Astrocyte (in vitro differentiated cells and primary cell): ENCODE data around the gene KPNA1. TPM values are rescaled to one million over a fixed set of nuclear protein-coding genes. Genes with fewer than 3 reads are reported as not detected.
A peak's percentile ranks its signal among the peaks of the same experiment; 100 is the strongest.

Source experiments
- DNase-seq: peaks from one replicate; pipeline ENCODE4 v3.0.0-alpha.2; 2010; ENCODE audit warnings: low read depth
- FAIRE-seq: peaks from 2 replicates; lab custom pipeline; 2011; peaks lifted over from hg19 to GRCh38; lab: Jason Lieb, UNC
- H2AFZ ChIP-seq: 2 replicates; pipeline ENCODE4 v1.6.0; 2012; ENCODE audit warnings: low read depth, low read length, inconsistent platforms
- H3K27ac ChIP-seq: 2 replicates; pipeline ENCODE4 v1.5.1; 2011; ENCODE audit warnings: low read depth, low read length, inconsistent platforms
- H3K27me3 ChIP-seq: 2 replicates; pipeline ENCODE4 v1.6.0; 2011; ENCODE audit warnings: low read length, inconsistent platforms; ENCODE audit not compliant: insufficient read depth
- H3K36me3 ChIP-seq: 2 replicates; pipeline ENCODE4 v1.5.1; 2011; ENCODE audit warnings: low read length, inconsistent platforms; ENCODE audit not compliant: insufficient read depth
- H3K4me1 ChIP-seq: 2 replicates; pipeline ENCODE4 v1.5.1; 2011; ENCODE audit warnings: low read length, inconsistent platforms; ENCODE audit not compliant: insufficient read depth
- H3K4me2 ChIP-seq: 2 replicates; pipeline ENCODE4 v1.6.0; 2012; ENCODE audit warnings: low read length, inconsistent platforms
- H3K4me3 ChIP-seq: 2 replicates; pipeline ENCODE4 v1.5.1; 2011; ENCODE audit warnings: low read depth, mild to moderate bottlenecking, low read length, inconsistent platforms; ENCODE audit not compliant: insufficient read depth
- H3K79me2 ChIP-seq: 2 replicates; pipeline ENCODE4 v1.6.0; 2012; ENCODE audit warnings: mild to moderate bottlenecking, low read length, inconsistent platforms; ENCODE audit not compliant: insufficient read depth
- H3K9ac ChIP-seq: 2 replicates; pipeline ENCODE4 v1.6.0; 2012; ENCODE audit warnings: mild to moderate bottlenecking, low read length, inconsistent platforms
- H3K9me3 ChIP-seq: 2 replicates; pipeline ENCODE4 v1.5.1; 2012; ENCODE audit warnings: low read depth, mild to moderate bottlenecking, low read length, inconsistent platforms; ENCODE audit not compliant: insufficient read depth
- H4K20me1 ChIP-seq: 2 replicates; pipeline ENCODE4 v1.6.0; 2012; ENCODE audit warnings: low read length, inconsistent platforms; ENCODE audit not compliant: insufficient read depth
- H3K27ac Mint-ChIP-seq: one replicate; pipeline ENCODE4 v1.8.0; 2021; ENCODE audit warnings: mild to moderate bottlenecking, mixed read lengths; ENCODE audit not compliant: unreplicated experiment
- H3K27me3 Mint-ChIP-seq: one replicate; pipeline ENCODE4 v1.8.0; 2021; ENCODE audit warnings: low read depth, mixed read lengths; ENCODE audit not compliant: unreplicated experiment
- H3K36me3 Mint-ChIP-seq: one replicate; pipeline ENCODE4 v1.8.0; 2021; ENCODE audit warnings: low read depth, mixed read lengths; ENCODE audit not compliant: unreplicated experiment
- H3K4me1 Mint-ChIP-seq: one replicate; pipeline ENCODE4 v1.8.0; 2021; ENCODE audit warnings: low read depth, mixed read lengths; ENCODE audit not compliant: unreplicated experiment
- H3K4me3 Mint-ChIP-seq: one replicate; pipeline ENCODE4 v1.8.0; 2021; ENCODE audit warnings: mild to moderate bottlenecking, moderate library complexity, mixed read lengths; ENCODE audit not compliant: unreplicated experiment
- H3K9me3 Mint-ChIP-seq: one replicate; pipeline ENCODE4 v1.8.0; 2021; ENCODE audit warnings: mild to moderate bottlenecking, mixed read lengths; ENCODE audit not compliant: unreplicated experiment
- EZH2 ChIP-seq: IDR thresholded peaks from 2 replicates; pipeline ENCODE4 v1.6.1; 2012; ENCODE audit warnings: mild to moderate bottlenecking, low read length, inconsistent platforms; ENCODE audit not compliant: insufficient read depth
- total RNA-seq: library from RNA; stranded (reverse); gene quantifications from 2 replicates; pipeline ENCODE4 v1.2.1, GENCODE V29; 2021
- TF ChIP-seq, protein P1 (sequence below): IDR thresholded peaks from 2 replicates; pipeline ENCODE4 v1.5.1; 2011; ENCODE audit warnings: low read depth, mild to moderate bottlenecking, inconsistent platforms, low read length, moderate library complexity; ENCODE audit not compliant: insufficient read depth

Gene KPNA1
- total RNA-seq, 1 donor from 2014 or later = 165 TPM

DNA sequence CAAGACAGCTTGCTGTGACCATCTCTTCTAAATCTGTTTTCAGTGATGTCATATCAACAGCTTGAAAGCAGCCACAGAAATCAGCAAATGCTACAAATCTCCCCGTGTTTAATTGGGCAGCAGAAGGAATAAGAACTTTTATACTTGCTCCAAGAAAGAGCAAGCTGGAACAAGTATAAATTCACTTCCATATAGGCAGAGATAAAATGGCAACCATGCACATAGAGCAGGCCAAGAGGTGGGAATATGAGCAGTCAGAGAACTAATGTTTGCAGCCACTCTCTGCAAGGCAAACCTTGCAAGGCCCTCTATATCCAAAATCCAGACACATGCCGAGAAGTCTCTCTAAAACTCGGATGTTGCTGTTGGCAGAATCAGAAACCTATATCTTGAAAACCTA lies 33.3 kb upstream of the KPNA1 start:
- Histone ChIP-seq H3K4me1 (no peaks in the 10 kb centered on the region), H3K27ac (no peak overlapping the region), H2AFZ (no peak overlapping the region), H3K9ac (no peak overlapping the region), H3K36me3 (no peaks in the 10 kb centered on the region), H3K9me3 (no peaks in the 10 kb centered on the region), H3K27me3 (no peaks in the 10 kb centered on the region), H3K4me2 (no peak overlapping the region), H4K20me1 (no peaks in the 10 kb centered on the region), H3K4me3 (no peak overlapping the region), H3K79me2 (no peaks in the 10 kb centered on the region)
- Mint-ChIP-seq H3K9me3 (no peaks in the 10 kb centered on the region), H3K36me3 (peaks cover 36% of the 10 kb centered on the region), H3K4me1 (no peaks in the 10 kb centered on the region), H3K27ac (peak overlapping the region; percentile 23), H3K27me3 (no peaks in the 10 kb centered on the region), H3K4me3 (no peak overlapping the region)
- no peak for FAIRE-seq
- TF ChIP-seq EZH2 = no peak
- TF ChIP-seq, protein P1, sequence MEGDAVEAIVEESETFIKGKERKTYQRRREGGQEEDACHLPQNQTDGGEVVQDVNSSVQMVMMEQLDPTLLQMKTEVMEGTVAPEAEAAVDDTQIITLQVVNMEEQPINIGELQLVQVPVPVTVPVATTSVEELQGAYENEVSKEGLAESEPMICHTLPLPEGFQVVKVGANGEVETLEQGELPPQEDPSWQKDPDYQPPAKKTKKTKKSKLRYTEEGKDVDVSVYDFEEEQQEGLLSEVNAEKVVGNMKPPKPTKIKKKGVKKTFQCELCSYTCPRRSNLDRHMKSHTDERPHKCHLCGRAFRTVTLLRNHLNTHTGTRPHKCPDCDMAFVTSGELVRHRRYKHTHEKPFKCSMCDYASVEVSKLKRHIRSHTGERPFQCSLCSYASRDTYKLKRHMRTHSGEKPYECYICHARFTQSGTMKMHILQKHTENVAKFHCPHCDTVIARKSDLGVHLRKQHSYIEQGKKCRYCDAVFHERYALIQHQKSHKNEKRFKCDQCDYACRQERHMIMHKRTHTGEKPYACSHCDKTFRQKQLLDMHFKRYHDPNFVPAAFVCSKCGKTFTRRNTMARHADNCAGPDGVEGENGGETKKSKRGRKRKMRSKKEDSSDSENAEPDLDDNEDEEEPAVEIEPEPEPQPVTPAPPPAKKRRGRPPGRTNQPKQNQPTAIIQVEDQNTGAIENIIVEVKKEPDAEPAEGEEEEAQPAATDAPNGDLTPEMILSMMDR = no peak
- no peak for DNase-seq

DNA sequence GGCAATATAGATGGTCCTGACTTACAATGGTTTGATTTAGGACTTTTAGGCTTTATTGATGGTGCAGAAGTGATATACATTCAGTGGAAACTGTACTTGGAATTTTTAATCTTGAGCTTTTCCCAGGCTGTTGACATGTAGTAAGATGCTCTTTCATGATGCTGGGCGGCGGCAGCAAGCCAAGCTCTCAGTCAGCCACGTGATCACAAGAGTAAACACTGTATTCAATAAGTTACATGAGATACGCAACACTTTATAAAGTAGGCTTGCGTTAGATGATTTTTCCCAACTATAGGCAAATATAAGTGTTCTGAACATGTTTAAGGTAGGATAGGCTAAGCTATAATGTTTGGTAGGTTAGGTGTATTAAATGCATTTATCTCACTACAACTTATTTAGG lies 31.4 kb upstream of the KPNA1 start:
- no peaks in the 10 kb centered on the region for H3K79me2 ChIP-seq
- H3K4me1 Mint-ChIP-seq = no peaks in the 10 kb centered on the region
- no peak overlapping the region for H3K27ac Mint-ChIP-seq
- H4K20me1 ChIP-seq = no peaks in the 10 kb centered on the region
- no peak overlapping the region for H3K4me3 ChIP-seq
- FAIRE-seq (no peak), DNase-seq (no peak)
- TF ChIP-seq EZH2 = no peak
- TF ChIP-seq, protein P1 = no peak
- peaks cover 30% of the 10 kb centered on the region for H3K36me3 Mint-ChIP-seq
- H3K9me3 Mint-ChIP-seq = no peaks in the 10 kb centered on the region
- H3K4me3 Mint-ChIP-seq = no peak overlapping the region
- no peaks in the 10 kb centered on the region for H3K36me3 ChIP-seq
- H3K27me3 Mint-ChIP-seq = no peaks in the 10 kb centered on the region
- no peaks in the 10 kb centered on the region for H3K4me1 ChIP-seq
- H3K27me3 ChIP-seq = no peaks in the 10 kb centered on the region
- no peak overlapping the region for H3K27ac ChIP-seq
- no peak overlapping the region for H3K4me2 ChIP-seq
- H3K9ac ChIP-seq = no peak overlapping the region
- no peaks in the 10 kb centered on the region for H3K9me3 ChIP-seq
- H2AFZ ChIP-seq = no peak overlapping the region

DNA sequence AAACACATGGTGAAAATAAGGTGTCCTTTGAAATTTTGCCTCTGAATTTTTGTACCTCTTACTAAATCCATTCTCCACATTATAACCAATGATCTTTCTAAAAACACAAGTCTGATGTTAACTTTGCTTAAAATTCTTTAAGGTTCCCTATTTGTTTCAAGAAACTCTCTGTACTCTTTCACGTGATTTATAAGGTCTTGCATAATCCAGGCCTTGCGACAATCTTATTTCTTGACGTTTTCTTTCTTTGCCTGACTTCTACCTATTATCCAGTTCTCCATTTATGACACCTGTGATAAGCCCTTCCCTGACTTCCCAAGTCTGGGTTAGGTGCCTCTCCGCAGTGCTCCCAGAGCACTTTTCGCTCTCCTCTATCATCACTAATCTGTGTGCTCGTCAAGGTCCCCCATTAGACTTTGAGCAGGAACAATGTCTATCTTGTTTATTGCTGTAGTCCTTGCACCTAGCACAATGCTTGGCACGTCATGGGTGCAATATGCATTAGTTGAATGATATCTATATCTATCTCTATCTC lies 24.3 kb upstream of the KPNA1 start:
- Histone ChIP-seq H3K4me2 (no peak overlapping the region), H4K20me1 (no peaks in the 10 kb centered on the region), H3K79me2 (no peaks in the 10 kb centered on the region), H3K4me3 (no peak overlapping the region), H3K4me1 (peaks cover 3% of the 10 kb centered on the region), H3K9ac (no peak overlapping the region), H3K9me3 (no peaks in the 10 kb centered on the region), H2AFZ (no peak overlapping the region), H3K27ac (no peak overlapping the region), H3K27me3 (no peaks in the 10 kb centered on the region), H3K36me3 (no peaks in the 10 kb centered on the region)
- DNase-seq = no peak
- H3K4me1 Mint-ChIP-seq = peaks cover 12% of the 10 kb centered on the region
- no peak for FAIRE-seq
- TF ChIP-seq, protein P1 = no peak
- TF ChIP-seq EZH2 = no peak
- H3K27ac Mint-ChIP-seq = no peak overlapping the region
- H3K9me3 Mint-ChIP-seq = no peaks in the 10 kb centered on the region
- peaks cover 28% of the 10 kb centered on the region for H3K36me3 Mint-ChIP-seq
- H3K4me3 Mint-ChIP-seq = no peak overlapping the region
- H3K27me3 Mint-ChIP-seq = no peaks in the 10 kb centered on the region
